Nephron progenitor cell (in vitro differentiated cells): ENCODE results near the gene AP1B1.
"Not testable (repeated sequence)": the region's sequence is repeated elsewhere in the genome, so short reads cannot be mapped to it uniquely, and the experiment has no call there.

Source experiments
- DNase-seq: peaks from one replicate; pipeline ENCODE4 v3.0.0; 2021
- H3K27ac Mint-ChIP-seq: 2 replicates; pipeline ENCODE4 v1.8.0; 2021; ENCODE audit warnings: mild to moderate bottlenecking, moderate library complexity, mixed read lengths
- H3K27me3 Mint-ChIP-seq: 2 replicates; pipeline ENCODE4 v1.8.0; 2021; ENCODE audit warnings: mild to moderate bottlenecking, low read depth, mixed read lengths; ENCODE audit not compliant: poor library complexity
- H3K36me3 Mint-ChIP-seq: 2 replicates; pipeline ENCODE4 v1.8.0; 2021; ENCODE audit warnings: low read depth, mixed read lengths
- H3K4me1 Mint-ChIP-seq: 2 replicates; pipeline ENCODE4 v1.8.0; 2021; ENCODE audit warnings: mixed read lengths
- H3K4me3 Mint-ChIP-seq: 2 replicates; pipeline ENCODE4 v1.8.0; 2021; ENCODE audit warnings: mild to moderate bottlenecking, moderate library complexity, mixed read lengths
- H3K9me3 Mint-ChIP-seq: 2 replicates; pipeline ENCODE4 v1.8.0; 2021; ENCODE audit warnings: mild to moderate bottlenecking, moderate library complexity, mixed read lengths
- TF ChIP-seq, protein P1 (sequence below): fragments of 200-600 bp; sonication (generic); IDR thresholded peaks from 2 replicates; pipeline ENCODE4 v1.5.0; 2021; ENCODE audit warnings: antibody characterized with exemption

AP1B1 gene

DNA sequence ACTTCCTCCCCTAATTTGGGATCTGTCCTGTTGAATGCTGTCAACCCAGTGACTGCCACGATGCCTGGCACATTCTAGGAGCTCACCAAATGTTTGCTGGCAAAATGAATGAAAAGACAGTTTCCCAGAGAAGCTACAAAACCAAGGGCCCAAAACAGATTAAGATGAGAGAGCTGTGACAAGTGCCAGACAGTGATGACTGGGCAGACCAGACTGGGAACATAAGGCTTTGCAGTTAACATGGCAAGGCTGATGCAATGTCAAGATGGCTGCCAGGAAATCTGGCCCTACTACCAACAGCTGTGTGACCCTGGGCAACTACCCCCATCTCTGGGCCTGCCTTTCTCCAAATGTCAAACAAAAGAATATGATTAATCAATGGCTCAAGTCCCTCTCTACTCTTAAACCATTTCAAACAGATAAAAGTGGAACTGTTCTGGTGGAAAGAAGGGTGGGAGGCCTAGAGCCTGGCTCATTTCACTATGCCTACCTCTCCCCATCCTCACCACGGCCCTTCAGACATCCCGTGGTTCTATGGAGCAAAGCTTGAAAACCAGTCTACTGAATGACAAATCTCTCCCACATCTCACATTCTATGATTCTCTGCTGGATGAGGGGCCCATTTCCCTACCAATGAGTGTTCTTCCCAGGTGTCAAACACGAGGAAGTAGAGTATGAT is 12.8 kb downstream of the AP1B1 start:
- Mint-ChIP-seq H3K27me3 (no peaks in the 10 kb centered on the region), H3K9me3 (no peaks in the 10 kb centered on the region), H3K27ac (no peak overlapping the region), H3K4me1 (peaks cover 34% of the 10 kb centered on the region), H3K4me3 (no peak overlapping the region), H3K36me3 (peaks cover 31% of the 10 kb centered on the region)
- no peak for DNase-seq
- TF ChIP-seq, protein P1, sequence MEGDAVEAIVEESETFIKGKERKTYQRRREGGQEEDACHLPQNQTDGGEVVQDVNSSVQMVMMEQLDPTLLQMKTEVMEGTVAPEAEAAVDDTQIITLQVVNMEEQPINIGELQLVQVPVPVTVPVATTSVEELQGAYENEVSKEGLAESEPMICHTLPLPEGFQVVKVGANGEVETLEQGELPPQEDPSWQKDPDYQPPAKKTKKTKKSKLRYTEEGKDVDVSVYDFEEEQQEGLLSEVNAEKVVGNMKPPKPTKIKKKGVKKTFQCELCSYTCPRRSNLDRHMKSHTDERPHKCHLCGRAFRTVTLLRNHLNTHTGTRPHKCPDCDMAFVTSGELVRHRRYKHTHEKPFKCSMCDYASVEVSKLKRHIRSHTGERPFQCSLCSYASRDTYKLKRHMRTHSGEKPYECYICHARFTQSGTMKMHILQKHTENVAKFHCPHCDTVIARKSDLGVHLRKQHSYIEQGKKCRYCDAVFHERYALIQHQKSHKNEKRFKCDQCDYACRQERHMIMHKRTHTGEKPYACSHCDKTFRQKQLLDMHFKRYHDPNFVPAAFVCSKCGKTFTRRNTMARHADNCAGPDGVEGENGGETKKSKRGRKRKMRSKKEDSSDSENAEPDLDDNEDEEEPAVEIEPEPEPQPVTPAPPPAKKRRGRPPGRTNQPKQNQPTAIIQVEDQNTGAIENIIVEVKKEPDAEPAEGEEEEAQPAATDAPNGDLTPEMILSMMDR = no peak

DNA sequence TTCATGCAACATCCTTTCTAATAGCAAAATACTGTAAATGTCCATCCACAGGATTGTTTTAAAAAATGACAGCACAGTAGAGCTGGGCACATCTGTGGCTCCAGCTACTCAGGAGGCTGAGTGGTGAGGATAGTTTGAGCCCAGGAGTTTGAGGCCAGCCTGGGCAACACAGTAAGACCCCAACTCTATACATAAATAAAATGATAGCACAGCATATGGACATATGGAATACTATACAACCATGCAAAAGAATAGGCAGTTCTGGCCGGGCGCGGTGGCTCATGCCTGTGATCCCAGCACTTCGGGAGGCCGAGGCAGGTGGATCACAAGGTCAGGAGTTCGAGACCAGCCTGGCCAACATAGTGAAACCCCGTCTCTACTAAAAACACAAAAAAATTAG is 13.6 kb downstream of the AP1B1 start:
- H3K4me3 Mint-ChIP-seq, H3K27me3 Mint-ChIP-seq, DNase-seq, H3K9me3 Mint-ChIP-seq, H3K27ac Mint-ChIP-seq: not testable (repeated sequence)
- peaks cover 35% of the 10 kb centered on the region for H3K4me1 Mint-ChIP-seq
- peaks cover 31% of the 10 kb centered on the region for H3K36me3 Mint-ChIP-seq

DNA sequence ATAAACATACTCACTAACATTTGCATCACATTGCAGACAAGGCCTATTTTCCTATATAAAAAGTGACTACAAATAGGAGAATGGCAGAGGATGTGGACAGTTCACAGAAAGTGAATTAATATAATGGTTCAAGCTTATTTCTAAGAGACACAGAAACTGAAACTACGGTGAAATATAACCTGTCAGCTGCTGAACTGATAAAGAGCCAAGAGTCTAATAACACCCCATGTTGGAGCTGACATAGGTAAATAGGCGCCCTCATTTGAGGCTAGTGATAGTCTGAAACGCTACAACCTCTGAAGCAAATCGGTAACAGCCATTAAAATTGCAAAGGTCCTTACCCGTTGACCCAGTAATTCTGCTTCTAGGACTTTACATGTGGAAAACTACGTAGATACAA is 14.0 kb downstream of the AP1B1 start:
- TF ChIP-seq, protein P1 = no peak
- Mint-ChIP-seq H3K4me1 (peaks cover 36% of the 10 kb centered on the region), H3K9me3 (no peaks in the 10 kb centered on the region), H3K36me3 (peaks cover 31% of the 10 kb centered on the region), H3K27me3 (no peaks in the 10 kb centered on the region), H3K4me3 (no peak overlapping the region), H3K27ac (no peak overlapping the region)
- DNase-seq = no peak

DNA sequence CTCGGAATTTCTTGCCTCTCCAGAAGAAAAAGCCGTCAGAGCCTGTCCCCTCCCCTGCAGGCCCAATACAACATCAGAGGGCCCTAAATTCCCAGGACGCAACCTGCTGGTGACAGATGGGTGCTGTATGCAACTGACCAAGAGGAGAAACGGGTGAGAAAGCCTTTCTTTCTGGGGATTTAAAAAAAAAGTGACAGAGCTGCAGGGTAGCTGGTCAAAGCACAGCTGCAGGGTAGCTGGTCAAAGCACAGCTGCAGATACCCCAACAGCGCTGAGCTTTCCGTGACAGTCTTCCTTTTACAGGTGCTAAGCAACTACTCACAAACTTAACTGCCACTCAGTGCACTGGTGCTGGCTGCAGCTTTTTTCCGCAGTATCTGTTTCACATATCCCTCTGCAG is 17.8 kb downstream of the AP1B1 start:
- H3K4me3 Mint-ChIP-seq = no peak overlapping the region
- peaks cover 24% of the 10 kb centered on the region for H3K36me3 Mint-ChIP-seq
- peaks cover 3% of the 10 kb centered on the region for H3K27me3 Mint-ChIP-seq
- H3K27ac Mint-ChIP-seq = peak overlapping the region; percentile 58
- H3K9me3 Mint-ChIP-seq = no peaks in the 10 kb centered on the region
- TF ChIP-seq, protein P1 = no peak
- peaks cover 49% of the 10 kb centered on the region for H3K4me1 Mint-ChIP-seq
- DNase-seq = no peak

DNA sequence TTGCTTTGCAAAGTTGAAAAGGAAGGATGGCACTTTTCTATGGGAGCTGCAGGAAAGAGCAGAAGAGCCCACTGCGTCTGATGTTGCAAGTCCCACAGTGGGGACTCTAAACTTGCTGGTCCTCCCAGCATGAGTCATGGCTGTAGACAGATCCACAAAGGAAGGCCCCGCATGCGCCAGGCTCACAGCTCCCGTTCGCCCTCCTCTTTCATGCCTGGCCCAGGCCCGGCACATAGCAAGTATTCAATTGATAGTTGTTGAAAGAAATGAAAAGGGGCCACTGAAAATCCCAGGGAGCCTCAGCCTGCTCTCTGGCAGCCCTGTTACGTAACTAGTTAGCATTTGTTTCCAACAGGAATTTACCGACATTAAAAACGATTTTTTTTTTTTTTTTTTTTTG is 18.9 kb downstream of the AP1B1 start:
- no peaks in the 10 kb centered on the region for H3K9me3 Mint-ChIP-seq
- H3K27me3 Mint-ChIP-seq = peaks cover 3% of the 10 kb centered on the region
- TF ChIP-seq, protein P1 = no peak
- no peak overlapping the region for H3K4me3 Mint-ChIP-seq
- DNase-seq = peak; percentile 27
- peaks cover 16% of the 10 kb centered on the region for H3K36me3 Mint-ChIP-seq
- H3K27ac Mint-ChIP-seq = no peak overlapping the region
- peaks cover 58% of the 10 kb centered on the region for H3K4me1 Mint-ChIP-seq

DNA sequence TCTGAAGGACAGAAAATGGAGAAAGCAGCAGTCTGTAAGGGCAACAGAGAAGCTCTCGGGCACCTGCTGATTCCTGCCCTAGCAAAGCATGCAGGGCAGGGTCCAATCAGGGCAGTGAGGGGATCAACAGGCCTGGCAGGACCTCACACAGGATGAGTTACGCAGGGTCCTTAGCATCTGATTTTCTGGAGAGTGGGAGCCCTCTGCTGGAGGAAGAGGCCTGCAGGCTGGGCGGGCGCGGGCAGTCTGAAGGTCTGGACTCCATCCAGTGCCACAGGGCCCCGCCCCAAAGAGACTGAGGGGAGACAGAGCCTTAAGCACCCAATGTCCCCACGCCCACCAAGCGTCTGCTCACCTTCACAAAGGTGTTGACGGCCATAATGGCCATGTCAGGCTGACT is 28.9 kb downstream of the AP1B1 start:
- DNase-seq = peak; percentile 57
- Mint-ChIP-seq H3K27me3 (no peaks in the 10 kb centered on the region), H3K36me3 (peaks cover 31% of the 10 kb centered on the region), H3K9me3 (no peaks in the 10 kb centered on the region), H3K4me1 (peaks cover 14% of the 10 kb centered on the region), H3K4me3 (no peak overlapping the region), H3K27ac (no peak overlapping the region)
- TF ChIP-seq, protein P1 = peak; percentile 51

DNA sequence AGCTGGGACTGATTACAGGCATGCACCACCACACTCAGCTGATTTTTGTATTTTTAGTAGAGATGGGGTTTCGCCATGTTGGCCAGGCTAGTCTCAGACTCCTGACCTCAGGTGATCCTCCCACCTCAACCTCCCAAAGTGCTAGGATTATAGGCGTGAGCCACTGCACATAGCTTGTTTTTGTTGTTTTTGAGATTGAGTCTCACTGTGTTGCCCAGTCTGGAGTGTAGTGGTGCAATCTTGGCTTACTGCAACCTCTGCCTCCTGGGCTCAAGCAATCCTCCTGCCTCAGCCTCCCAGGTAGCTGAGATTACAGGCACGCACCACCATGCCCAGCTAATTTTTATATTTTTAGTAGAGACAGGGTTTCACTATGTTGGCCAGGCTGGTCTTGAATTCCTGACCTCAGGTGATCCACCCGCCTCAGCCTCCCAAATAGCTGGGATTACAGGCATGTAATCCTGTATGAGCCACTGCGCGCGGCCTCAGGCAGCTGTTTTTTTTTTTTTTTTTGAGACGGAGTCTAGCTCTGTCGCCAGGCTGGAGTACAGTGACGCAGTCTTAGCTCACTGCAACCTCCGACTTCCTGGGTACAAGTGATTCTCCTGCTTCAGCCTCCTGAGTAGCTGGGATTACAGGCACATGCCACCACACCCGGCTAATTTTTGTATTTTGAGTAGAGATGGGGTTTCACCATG is 31.0 kb downstream of the AP1B1 start:
- peaks cover 36% of the 10 kb centered on the region for H3K36me3 Mint-ChIP-seq
- not testable (repeated sequence) for H3K4me3 Mint-ChIP-seq, H3K27me3 Mint-ChIP-seq, H3K27ac Mint-ChIP-seq, DNase-seq, H3K9me3 Mint-ChIP-seq, H3K4me1 Mint-ChIP-seq
